ENCODE data around the gene TMEM178B.
"Not testable (repeated sequence)": the region's sequence is repeated elsewhere in the genome, so short reads cannot be mapped to it uniquely, and the experiment has no call there.

The TMEM178B gene

DNA sequence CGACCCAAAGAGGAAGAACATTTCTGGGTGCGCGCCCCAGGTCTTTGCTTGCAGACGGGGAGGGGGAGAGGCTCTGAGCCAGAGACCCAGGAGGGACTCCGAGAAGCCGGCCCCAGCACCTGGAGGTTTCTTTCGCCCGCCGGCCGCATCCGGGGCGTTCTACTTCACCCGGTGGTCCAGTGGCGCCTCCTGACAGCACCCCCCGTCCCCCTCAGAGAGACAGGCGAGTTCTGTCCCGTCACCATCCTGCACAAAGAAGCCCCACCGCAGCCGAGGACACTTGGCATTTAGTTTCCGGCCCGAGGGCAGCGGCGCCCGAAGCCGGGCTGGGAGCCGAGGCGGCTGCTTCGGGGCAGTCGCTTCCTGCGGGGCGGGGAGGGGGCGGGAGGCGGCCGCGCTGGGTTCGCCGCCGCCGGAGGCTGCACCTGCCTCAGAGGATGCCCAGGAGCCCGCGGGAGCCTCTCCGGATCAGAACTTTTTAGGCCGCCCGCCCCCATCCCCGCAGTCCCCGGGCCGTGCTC, at the start of gene TMEM178B:
Gene TMEM178B (plus strand): TSS at position 424 of the 521 bp plus-strand sequence.
- H3K9ac ChIP-seq: peak within 1 kb of the TSS; percentile 35; the same call in 1 of the 2 replicates
- H4K20me1 ChIP-seq (ENCODE audit: insufficient read depth): no peaks in the 10 kb centered on the region
- H3K4me3 ChIP-seq (IDR thresholded peaks at IDR 0.05; ENCODE audit: insufficient read depth, low read depth, low read length): no peak within 1 kb of the TSS
- peak within 1 kb of the TSS; percentile 82 for H3K4me2 ChIP-seq
- peak within 1 kb of the TSS; percentile 81 for H2AFZ ChIP-seq (ENCODE audit: low read depth)
- H3K27me3 ChIP-seq (ENCODE audit: insufficient read depth, low read depth): no peaks in the 10 kb centered on the region
- H3K79me2 ChIP-seq (ENCODE audit: insufficient read depth, low read depth): no peaks in the 10 kb centered on the region
- H3K27ac ChIP-seq: no peak within 1 kb of the TSS; the same call in 1 of the 2 replicates
- TF ChIP-seq, protein P1, sequence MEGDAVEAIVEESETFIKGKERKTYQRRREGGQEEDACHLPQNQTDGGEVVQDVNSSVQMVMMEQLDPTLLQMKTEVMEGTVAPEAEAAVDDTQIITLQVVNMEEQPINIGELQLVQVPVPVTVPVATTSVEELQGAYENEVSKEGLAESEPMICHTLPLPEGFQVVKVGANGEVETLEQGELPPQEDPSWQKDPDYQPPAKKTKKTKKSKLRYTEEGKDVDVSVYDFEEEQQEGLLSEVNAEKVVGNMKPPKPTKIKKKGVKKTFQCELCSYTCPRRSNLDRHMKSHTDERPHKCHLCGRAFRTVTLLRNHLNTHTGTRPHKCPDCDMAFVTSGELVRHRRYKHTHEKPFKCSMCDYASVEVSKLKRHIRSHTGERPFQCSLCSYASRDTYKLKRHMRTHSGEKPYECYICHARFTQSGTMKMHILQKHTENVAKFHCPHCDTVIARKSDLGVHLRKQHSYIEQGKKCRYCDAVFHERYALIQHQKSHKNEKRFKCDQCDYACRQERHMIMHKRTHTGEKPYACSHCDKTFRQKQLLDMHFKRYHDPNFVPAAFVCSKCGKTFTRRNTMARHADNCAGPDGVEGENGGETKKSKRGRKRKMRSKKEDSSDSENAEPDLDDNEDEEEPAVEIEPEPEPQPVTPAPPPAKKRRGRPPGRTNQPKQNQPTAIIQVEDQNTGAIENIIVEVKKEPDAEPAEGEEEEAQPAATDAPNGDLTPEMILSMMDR (conservative IDR thresholded peaks at IDR 0.05; ENCODE audit: low read depth, low read length): no peak
- peaks cover 10% of the 10 kb centered on the region for H3K4me1 ChIP-seq (ENCODE audit: low read depth, poor library complexity, severe bottlenecking)
- H3K36me3 ChIP-seq (ENCODE audit: insufficient read depth): no peaks in the 10 kb centered on the region

DNA sequence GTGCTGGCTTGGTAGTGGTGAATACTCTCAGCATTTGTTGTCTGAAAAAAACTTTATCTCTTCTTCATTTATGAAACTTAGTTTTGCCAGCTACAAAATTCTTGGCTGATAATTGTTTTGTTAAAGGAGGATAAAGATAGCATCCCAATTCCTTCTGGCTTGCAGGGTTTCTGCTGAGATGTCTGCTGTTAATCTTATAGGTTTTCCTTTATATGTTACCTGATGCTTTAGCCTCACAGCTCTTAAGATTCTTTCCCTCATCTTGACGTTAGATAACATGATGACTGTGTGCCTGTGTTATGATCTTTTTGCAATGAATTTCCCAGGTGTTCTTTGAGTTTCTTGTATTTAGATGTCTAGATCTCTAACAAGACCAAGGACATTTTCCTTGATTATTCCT, 49.2 kb upstream of the TMEM178B start:
- H3K79me2 ChIP-seq (ENCODE audit: insufficient read depth, low read depth): no peaks in the 10 kb centered on the region
- H3K27ac ChIP-seq: no peak overlapping the region
- no peaks in the 10 kb centered on the region for H3K27me3 ChIP-seq (ENCODE audit: insufficient read depth, low read depth)
- no peak overlapping the region for H3K9ac ChIP-seq
- no peak overlapping the region for H3K4me2 ChIP-seq
- TF ChIP-seq, protein P1 (conservative IDR thresholded peaks at IDR 0.05; ENCODE audit: low read depth, low read length): no peak
- H4K20me1 ChIP-seq (ENCODE audit: insufficient read depth): no peaks in the 10 kb centered on the region
- no peak overlapping the region for H2AFZ ChIP-seq (ENCODE audit: low read depth)
- H3K4me1 ChIP-seq (ENCODE audit: low read depth, poor library complexity, severe bottlenecking): peaks cover 17% of the 10 kb centered on the region
- no peak overlapping the region for H3K4me3 ChIP-seq (IDR thresholded peaks at IDR 0.05; ENCODE audit: insufficient read depth, low read depth, low read length)
- H3K36me3 ChIP-seq (ENCODE audit: insufficient read depth): no peaks in the 10 kb centered on the region

DNA sequence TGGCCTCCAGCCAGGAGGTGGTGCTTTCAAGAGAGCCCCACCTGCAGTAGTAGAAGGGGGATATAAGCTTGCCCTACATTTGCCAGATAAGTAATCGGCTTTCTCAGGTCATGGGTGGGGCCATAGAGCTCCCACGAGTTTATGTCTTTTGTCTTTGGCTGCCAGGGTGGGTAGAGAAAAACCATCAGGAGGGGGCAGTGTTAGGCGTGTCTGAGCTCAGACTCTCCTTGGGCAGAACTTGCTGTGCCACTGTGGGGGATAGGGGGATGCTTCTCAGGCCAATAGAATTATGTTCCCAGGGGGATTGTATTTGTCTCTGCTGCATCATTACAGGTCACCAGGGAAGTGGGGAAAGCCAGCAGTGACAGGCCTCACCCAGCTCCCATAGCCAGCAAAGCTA, 46.8 kb upstream of the TMEM178B start:
- no peak overlapping the region for H2AFZ ChIP-seq (ENCODE audit: low read depth)

DNA sequence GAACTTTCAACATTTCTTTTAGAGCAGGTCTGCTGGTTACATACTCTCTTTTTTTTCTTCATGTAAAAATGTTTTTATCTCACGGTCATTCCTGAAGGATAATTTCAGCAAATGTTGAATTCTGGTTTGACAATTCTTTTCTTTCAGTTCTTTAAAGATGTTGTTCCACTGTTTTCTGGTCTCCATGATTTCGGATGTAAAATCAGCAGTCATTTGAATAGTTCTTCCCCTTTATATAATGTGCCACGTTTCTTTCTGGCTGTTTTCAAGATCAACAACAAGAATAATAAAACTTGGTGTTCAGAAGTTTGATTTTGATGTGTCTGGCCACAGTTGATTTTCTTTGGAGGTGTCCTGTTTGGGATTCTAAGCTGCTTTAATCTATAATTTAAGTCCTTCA, 45.1 kb upstream of the TMEM178B start:
- Histone ChIP-seq H2AFZ (ENCODE audit: low read depth) (no peak overlapping the region), H3K9ac (no peak overlapping the region), H3K4me2 (no peak overlapping the region), H3K27ac (no peak overlapping the region), H3K36me3 (ENCODE audit: insufficient read depth) (no peaks in the 10 kb centered on the region), H3K4me3 (IDR thresholded peaks at IDR 0.05; ENCODE audit: insufficient read depth, low read depth, low read length) (no peak overlapping the region), H3K79me2 (ENCODE audit: insufficient read depth, low read depth) (no peaks in the 10 kb centered on the region), H3K27me3 (ENCODE audit: insufficient read depth, low read depth) (no peaks in the 10 kb centered on the region), H4K20me1 (ENCODE audit: insufficient read depth) (no peaks in the 10 kb centered on the region), H3K4me1 (ENCODE audit: low read depth, poor library complexity, severe bottlenecking) (peaks cover 5% of the 10 kb centered on the region)
- TF ChIP-seq, protein P1 (conservative IDR thresholded peaks at IDR 0.05; ENCODE audit: low read depth, low read length): no peak

More for the DNA sequence above, 46.8 kb upstream of the TMEM178B start:
- H3K27me3 ChIP-seq (ENCODE audit: insufficient read depth, low read depth): no peaks in the 10 kb centered on the region
- no peak overlapping the region for H3K27ac ChIP-seq
- H3K4me2 ChIP-seq: no peak overlapping the region
- TF ChIP-seq, protein P1 (conservative IDR thresholded peaks at IDR 0.05; ENCODE audit: low read depth, low read length): no peak
- no peaks in the 10 kb centered on the region for H3K79me2 ChIP-seq (ENCODE audit: insufficient read depth, low read depth)
- H3K4me3 ChIP-seq (IDR thresholded peaks at IDR 0.05; ENCODE audit: insufficient read depth, low read depth, low read length): no peak overlapping the region
- H3K36me3 ChIP-seq (ENCODE audit: insufficient read depth): no peaks in the 10 kb centered on the region
- H3K4me1 ChIP-seq (ENCODE audit: low read depth, poor library complexity, severe bottlenecking): peaks cover 17% of the 10 kb centered on the region
- H4K20me1 ChIP-seq (ENCODE audit: insufficient read depth): no peaks in the 10 kb centered on the region
- H3K9ac ChIP-seq: no peak overlapping the region

DNA sequence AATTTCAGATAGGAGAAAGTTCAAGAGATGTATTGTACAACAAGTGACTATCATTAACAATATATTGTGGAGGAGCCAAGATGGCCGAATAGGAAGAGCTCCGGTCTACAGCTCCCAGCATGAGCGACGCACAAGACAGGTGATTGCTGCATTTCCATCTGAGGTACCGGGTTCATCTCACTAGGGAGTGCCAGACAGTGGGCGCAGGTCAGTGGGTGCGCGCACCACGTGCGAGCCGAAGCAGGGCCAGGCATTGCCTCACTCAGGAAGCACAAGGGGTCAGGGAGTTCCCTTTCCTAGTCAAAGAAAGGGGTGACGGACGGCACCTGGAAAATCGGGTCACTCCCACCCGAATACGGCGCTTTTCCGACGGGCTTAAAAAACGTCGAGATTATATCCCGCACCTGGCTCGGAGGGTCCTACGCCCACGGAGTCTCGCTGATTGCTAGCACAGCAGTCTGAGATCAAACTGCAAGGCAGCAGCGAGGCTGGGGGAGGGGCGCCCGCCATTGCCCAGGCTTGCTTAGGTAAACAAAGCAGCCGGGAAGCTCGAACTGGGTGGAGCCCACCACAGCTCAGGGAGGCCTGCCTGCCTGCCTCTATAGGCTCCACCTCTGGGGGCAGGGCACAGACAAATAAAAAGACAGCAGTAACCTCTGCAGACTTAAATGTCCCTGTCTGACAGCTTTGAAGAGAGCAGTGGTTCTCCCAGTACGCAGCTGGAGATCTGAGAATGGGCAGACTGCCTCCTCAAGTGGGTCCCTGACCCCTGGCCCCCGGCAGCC, 41.1 kb upstream of the TMEM178B start:
- H3K36me3 ChIP-seq (ENCODE audit: insufficient read depth); H3K4me2 ChIP-seq; H3K79me2 ChIP-seq (ENCODE audit: insufficient read depth, low read depth); H3K4me3 ChIP-seq (IDR thresholded peaks at IDR 0.05; ENCODE audit: insufficient read depth, low read depth, low read length); H3K27me3 ChIP-seq (ENCODE audit: insufficient read depth, low read depth); H3K9ac ChIP-seq; H4K20me1 ChIP-seq (ENCODE audit: insufficient read depth); H2AFZ ChIP-seq (ENCODE audit: low read depth); H3K4me1 ChIP-seq (ENCODE audit: low read depth, poor library complexity, severe bottlenecking); H3K27ac ChIP-seq: not testable (repeated sequence)

DNA sequence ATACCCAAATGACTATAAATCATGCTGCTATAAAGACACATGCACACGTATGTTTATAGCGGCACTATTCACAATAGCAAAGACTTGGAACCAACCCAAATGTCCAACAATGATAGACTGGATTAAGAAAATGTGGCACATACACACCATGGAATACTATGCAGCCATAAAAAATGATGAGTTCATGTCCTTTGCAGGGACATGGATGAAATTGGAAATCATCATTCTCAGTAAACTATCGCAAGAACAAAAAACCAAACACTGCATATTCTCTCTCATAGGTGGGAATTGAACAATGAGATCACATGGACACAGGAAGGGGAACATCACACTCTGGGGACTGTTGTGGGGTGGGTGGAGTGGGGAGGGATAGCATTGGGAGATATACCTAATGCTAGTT, 35.8 kb upstream of the TMEM178B start:
- not testable (repeated sequence) for H3K79me2 ChIP-seq (ENCODE audit: insufficient read depth, low read depth); H3K4me1 ChIP-seq (ENCODE audit: low read depth, poor library complexity, severe bottlenecking); H3K4me2 ChIP-seq; H2AFZ ChIP-seq (ENCODE audit: low read depth); H3K27me3 ChIP-seq (ENCODE audit: insufficient read depth, low read depth); H3K36me3 ChIP-seq (ENCODE audit: insufficient read depth); H3K4me3 ChIP-seq (IDR thresholded peaks at IDR 0.05; ENCODE audit: insufficient read depth, low read depth, low read length); H3K9ac ChIP-seq; H4K20me1 ChIP-seq (ENCODE audit: insufficient read depth); H3K27ac ChIP-seq
